Right ventricle myocardium inferior (tissue), 1 donor: ENCODE data around the gene ANKRD11. TPM values are rescaled to one million over a fixed set of nuclear protein-coding genes. Genes with fewer than 3 reads are reported as not detected.

ENCODE experiments used
- ATAC-seq: fragments of 200-7000 bp; cut with Tn5 transposase; one replicate; pipeline ENCODE4 v1.9.1; 2020; ENCODE audit warnings: mild to moderate bottlenecking, moderate library complexity
- DNase-seq: peaks from one replicate; pipeline ENCODE4 v3.0.0; 2021; ENCODE audit errors: missing footprints
- intact Hi-C: fragments of 100-400 bp; cut with DNase I; formaldehyde crosslinking; loops from one replicate; pipeline ENCODE4 v1.11.0; 2022
- long read RNA-seq: library from polyadenylated mRNA; unstranded; transcript quantifications from one replicate; pipeline ENCODE4 v2.0.0, GENCODE V29; 2021
- total RNA-seq: library from RNA; stranded (reverse); fragmentation: NEBNext Ultra II Directional; extraction: Animal tissue kit (Norgen Biotek cat#: 25700); gene quantifications from one replicate; pipeline ENCODE4 v1.2.1, GENCODE V29; 2021
- donor health status: DM: no; HTN: yes; CAD: no; lungs with severe emphysema.

ANKRD11 gene
- total RNA-seq: 64.9 TPM
- long read RNA-seq, partial matches to known transcripts: 11 of 27 reads
- long read RNA-seq, other reads (novel, unspliced or antisense): 15 of 27 reads

GRCh38 chr16:89490439-89491237, at the start of gene ANKRD11:
Gene ANKRD11, minus strand, starts transcription at chr16:89490561. Its CDS starts 173,542 bp downstream, at chr16:89317019.
- DNase-seq: peak; percentile 99
- intact Hi-C loops: loop anchor here (1.0 kb wide), 2 partner anchors 15 to 157 kb away; no protein-coding TSS in a partner anchor
- ATAC-seq: peak; percentile 98

GRCh38 chr16:89538286-89538685, 47.9 kb upstream of the ANKRD11 start:
- DNase-seq: no peak
- ATAC-seq: no peak
- intact Hi-C loops: no loop called here

GRCh38 chr16:89537549-89537925, 47.2 kb upstream of the ANKRD11 start:
- DNase-seq: no peak
- intact Hi-C loops: no loop called here
- ATAC-seq: no peak

- DNase-seq (no peak), ATAC-seq (no peak)
- intact Hi-C loops: no loop called here
Measured at GRCh38 chr16:89536886-89537548, 46.7 kb upstream of the ANKRD11 start.

- ATAC-seq (no peak), DNase-seq (no peak)
- intact Hi-C loops: no loop called here
Measured at GRCh38 chr16:89536371-89536770, 46.0 kb upstream of the ANKRD11 start.

GRCh38 chr16:89534252-89534756, 43.9 kb upstream of the ANKRD11 start:
- ATAC-seq (peak; percentile 51), DNase-seq (no peak)
- intact Hi-C loops: no loop called here

- DNase-seq (no peak), ATAC-seq (no peak)
- intact Hi-C loops: no loop called here
Measured at GRCh38 chr16:89531821-89532526, 41.6 kb upstream of the ANKRD11 start.

GRCh38 chr16:89530401-89531381, 40.3 kb upstream of the ANKRD11 start:
- intact Hi-C loops: no loop called here
- DNase-seq (peak; percentile 60), ATAC-seq (no peak)

GRCh38 chr16:89529097-89529496, 38.7 kb upstream of the ANKRD11 start:
- ATAC-seq: no peak
- DNase-seq: peak; percentile 0
- intact Hi-C loops: no loop called here

- DNase-seq: peak; percentile 34
- intact Hi-C loops: no loop called here
- peak; percentile 58 for ATAC-seq
Measured at GRCh38 chr16:89525146-89525913, 35.0 kb upstream of the ANKRD11 start.

- ATAC-seq (peak; percentile 13), DNase-seq (peak; percentile 51)
- intact Hi-C loops: no loop called here
Measured at GRCh38 chr16:89523680-89524344, 33.5 kb upstream of the ANKRD11 start.

GRCh38 chr16:89522287-89522686, 31.9 kb upstream of the ANKRD11 start:
- ATAC-seq: no peak
- intact Hi-C loops: no loop called here
- DNase-seq: peak; percentile 60

- DNase-seq (no peak), ATAC-seq (no peak)
- intact Hi-C loops: no loop called here
Measured at GRCh38 chr16:89519881-89520280, 29.5 kb upstream of the ANKRD11 start.

- DNase-seq (no peak), ATAC-seq (no peak)
- intact Hi-C loops: no loop called here
Measured at GRCh38 chr16:89517128-89517527, 26.8 kb upstream of the ANKRD11 start.

- ATAC-seq (no peak), DNase-seq (no peak)
- intact Hi-C loops: no loop called here
Measured at GRCh38 chr16:89512453-89512852, 22.1 kb upstream of the ANKRD11 start.

GRCh38 chr16:89511374-89511773, 21.0 kb upstream of the ANKRD11 start:
- DNase-seq: no peak
- no peak for ATAC-seq
- intact Hi-C loops: no loop called here

GRCh38 chr16:89510526-89510925, 20.2 kb upstream of the ANKRD11 start:
- DNase-seq (no peak), ATAC-seq (no peak)
- intact Hi-C loops: no loop called here
